SK-N-SH (cell line): ENCODE measurements around the gene NR5A1.

Experiments
- EP300 ChIP-seq, 2 experiments: IDR thresholded peaks; 2 replicates each; pipeline versions ENCODE4 v1.4.0 to v1.6.1; 2012; ENCODE audit warnings: borderline replicate concordance in 1 of 2, low read depth in 1 of 2, low read length in 1 of 2
- EZH2phosphoT487 ChIP-seq: fragments of 200-600 bp; sonication (generic); IDR thresholded peaks from 2 replicates; pipeline ENCODE4 v1.6.1; 2017; ENCODE audit warnings: low read depth, mixed run types, mild to moderate bottlenecking, antibody characterized with exemption, moderate library complexity, borderline replicate concordance
- FOXJ3 ChIP-seq: sonication (generic); formaldehyde crosslinking; IDR thresholded peaks from 2 replicates; pipeline ENCODE4 v1.5.1; 2020; ENCODE audit warnings: mild to moderate bottlenecking, missing genetic modification reagents
- POLR2AphosphoS5 ChIP-seq: IDR thresholded peaks from 2 replicates; pipeline ENCODE4 v1.6.1; 2012; ENCODE audit warnings: low read depth, low read length
- RCOR1 ChIP-seq: fragments of 150-350 bp; IDR thresholded peaks from 2 replicates; pipeline ENCODE4 v1.6.1; 2017; ENCODE audit warnings: antibody characterized with exemption, low read length
- RFX5 ChIP-seq: IDR thresholded peaks from 2 replicates; pipeline ENCODE4 v1.6.1; 2012; ENCODE audit warnings: mild to moderate bottlenecking, improper control_type of control experiment, low read length
- SMC3 ChIP-seq: IDR thresholded peaks from 2 replicates; pipeline ENCODE4 v1.6.1; 2012; ENCODE audit warnings: low read depth, low read length, improper control_type of control experiment
- TF ChIP-seq, protein P1 (sequence below): fragments of 200-600 bp; sonication (generic); IDR thresholded peaks from 2 replicates; pipeline ENCODE4 v1.6.1; 2017; ENCODE audit warnings: antibody characterized with exemption, mild to moderate bottlenecking, moderate library complexity

DNA sequence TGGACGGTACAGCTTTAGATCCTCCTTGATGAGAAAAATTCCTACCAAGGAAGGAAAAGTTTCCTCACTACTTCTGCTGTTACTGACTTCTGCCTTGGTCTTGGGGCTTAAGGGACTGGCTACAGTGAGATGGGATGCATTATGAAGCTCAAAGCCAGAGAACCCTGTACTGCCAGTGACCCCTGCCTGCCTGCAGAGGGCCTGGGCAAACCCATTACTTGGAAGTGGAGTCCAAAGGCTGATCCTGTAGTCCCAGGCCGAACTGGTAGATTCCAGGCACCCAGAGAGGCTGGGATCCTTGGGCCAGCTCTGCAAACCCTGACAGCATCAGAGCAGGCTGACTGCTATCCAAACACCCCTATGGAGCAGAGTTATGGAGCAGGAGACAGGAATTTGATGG is 25.7 kb upstream of the NR5A1 start:
- TF ChIP-seq, protein P1, sequence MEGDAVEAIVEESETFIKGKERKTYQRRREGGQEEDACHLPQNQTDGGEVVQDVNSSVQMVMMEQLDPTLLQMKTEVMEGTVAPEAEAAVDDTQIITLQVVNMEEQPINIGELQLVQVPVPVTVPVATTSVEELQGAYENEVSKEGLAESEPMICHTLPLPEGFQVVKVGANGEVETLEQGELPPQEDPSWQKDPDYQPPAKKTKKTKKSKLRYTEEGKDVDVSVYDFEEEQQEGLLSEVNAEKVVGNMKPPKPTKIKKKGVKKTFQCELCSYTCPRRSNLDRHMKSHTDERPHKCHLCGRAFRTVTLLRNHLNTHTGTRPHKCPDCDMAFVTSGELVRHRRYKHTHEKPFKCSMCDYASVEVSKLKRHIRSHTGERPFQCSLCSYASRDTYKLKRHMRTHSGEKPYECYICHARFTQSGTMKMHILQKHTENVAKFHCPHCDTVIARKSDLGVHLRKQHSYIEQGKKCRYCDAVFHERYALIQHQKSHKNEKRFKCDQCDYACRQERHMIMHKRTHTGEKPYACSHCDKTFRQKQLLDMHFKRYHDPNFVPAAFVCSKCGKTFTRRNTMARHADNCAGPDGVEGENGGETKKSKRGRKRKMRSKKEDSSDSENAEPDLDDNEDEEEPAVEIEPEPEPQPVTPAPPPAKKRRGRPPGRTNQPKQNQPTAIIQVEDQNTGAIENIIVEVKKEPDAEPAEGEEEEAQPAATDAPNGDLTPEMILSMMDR = no peak
- no peak for TF ChIP-seq RFX5
- no peak for TF ChIP-seq EP300 (IDR thresholded peaks at IDR 0.05; ENCODE audit: borderline replicate concordance in 1 of 2, low read depth in 1 of 2, low read length in 1 of 2)
- no peak for TF ChIP-seq EZH2phosphoT487
- TF ChIP-seq FOXJ3 (CRISPR knock-in tag) = no peak
- no peak for TF ChIP-seq POLR2AphosphoS5
- TF ChIP-seq RCOR1 = no peak
- no peak for TF ChIP-seq SMC3
